ENCODE measurements around the gene RAB11FIP2.

Gene RAB11FIP2

GRCh38 chr10:118045837-118046394 lies 825 bp downstream of the RAB11FIP2 start:
- TF ChIP-seq, protein P1, sequence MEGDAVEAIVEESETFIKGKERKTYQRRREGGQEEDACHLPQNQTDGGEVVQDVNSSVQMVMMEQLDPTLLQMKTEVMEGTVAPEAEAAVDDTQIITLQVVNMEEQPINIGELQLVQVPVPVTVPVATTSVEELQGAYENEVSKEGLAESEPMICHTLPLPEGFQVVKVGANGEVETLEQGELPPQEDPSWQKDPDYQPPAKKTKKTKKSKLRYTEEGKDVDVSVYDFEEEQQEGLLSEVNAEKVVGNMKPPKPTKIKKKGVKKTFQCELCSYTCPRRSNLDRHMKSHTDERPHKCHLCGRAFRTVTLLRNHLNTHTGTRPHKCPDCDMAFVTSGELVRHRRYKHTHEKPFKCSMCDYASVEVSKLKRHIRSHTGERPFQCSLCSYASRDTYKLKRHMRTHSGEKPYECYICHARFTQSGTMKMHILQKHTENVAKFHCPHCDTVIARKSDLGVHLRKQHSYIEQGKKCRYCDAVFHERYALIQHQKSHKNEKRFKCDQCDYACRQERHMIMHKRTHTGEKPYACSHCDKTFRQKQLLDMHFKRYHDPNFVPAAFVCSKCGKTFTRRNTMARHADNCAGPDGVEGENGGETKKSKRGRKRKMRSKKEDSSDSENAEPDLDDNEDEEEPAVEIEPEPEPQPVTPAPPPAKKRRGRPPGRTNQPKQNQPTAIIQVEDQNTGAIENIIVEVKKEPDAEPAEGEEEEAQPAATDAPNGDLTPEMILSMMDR (IDR thresholded peaks at IDR 0.05; ENCODE audit: insufficient read depth, missing control alignments): no peak
- DNase-seq (ENCODE audit: insufficient read length, low spot score): no peak
- FAIRE-seq: no peak

DNA sequence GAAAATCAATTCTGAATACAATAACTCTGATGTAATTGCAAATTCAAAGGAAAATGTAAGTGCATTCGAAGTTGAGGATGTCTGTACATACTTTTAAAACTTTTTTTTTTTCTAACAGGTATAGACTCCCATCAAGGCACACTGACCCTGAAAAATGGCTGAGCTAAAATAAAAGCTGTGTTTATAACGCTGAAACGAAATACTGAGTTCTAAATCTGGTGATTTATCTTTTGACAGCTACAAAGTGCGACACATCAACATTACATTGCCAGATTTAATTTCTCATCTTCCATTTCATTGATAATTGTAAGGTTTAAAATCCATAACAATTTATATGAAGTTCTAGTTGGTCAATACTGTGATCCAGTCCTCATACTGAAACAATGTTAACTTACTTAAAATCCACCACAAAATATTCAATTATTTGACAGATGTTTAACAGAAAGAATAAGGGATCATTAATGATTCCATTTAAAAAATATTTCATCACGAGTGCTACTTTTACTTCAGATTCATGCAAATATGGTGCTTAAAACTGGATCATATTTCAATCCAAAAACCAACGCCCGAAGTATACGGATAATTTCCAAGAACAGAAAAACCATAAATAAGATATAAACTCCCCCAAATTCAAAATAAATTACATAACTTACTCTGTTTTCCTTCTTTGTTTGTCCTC lies 1.4 kb downstream of the RAB11FIP2 start:
- TF ChIP-seq, protein P1 (IDR thresholded peaks at IDR 0.05; ENCODE audit: insufficient read depth, missing control alignments): no peak
- no peak for DNase-seq (ENCODE audit: insufficient read length, low spot score)
- FAIRE-seq: no peak

- DNase-seq (ENCODE audit: insufficient read length, low spot score) (no peak), FAIRE-seq (no peak)
- TF ChIP-seq, protein P1 (IDR thresholded peaks at IDR 0.05; ENCODE audit: insufficient read depth, missing control alignments): no peak
These were observed 3.9 kb downstream of the RAB11FIP2 start for GRCh38 chr10:118042827-118043242.

DNA sequence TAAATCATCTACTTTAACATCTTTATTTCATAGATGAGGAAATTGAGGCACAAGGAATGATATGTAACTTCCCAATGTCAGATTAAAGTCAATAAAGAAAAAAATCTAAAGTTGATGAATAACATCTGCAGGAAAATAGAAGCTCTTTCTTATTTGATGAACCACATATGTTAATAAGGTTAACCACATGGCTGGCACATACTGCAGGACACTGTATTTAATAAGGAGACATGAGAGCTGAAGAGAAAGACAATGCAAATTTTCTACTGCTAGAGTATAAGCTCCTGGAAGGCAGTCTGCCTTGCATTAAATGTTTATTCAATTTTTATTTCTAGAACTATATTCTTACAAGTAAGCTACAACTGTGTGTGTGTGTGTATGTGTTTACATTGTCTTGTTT lies 4.4 kb downstream of the RAB11FIP2 start:
- TF ChIP-seq, protein P1 (IDR thresholded peaks at IDR 0.05; ENCODE audit: insufficient read depth, missing control alignments): no peak
- FAIRE-seq: no peak
- no peak for DNase-seq (ENCODE audit: insufficient read length, low spot score)

DNA sequence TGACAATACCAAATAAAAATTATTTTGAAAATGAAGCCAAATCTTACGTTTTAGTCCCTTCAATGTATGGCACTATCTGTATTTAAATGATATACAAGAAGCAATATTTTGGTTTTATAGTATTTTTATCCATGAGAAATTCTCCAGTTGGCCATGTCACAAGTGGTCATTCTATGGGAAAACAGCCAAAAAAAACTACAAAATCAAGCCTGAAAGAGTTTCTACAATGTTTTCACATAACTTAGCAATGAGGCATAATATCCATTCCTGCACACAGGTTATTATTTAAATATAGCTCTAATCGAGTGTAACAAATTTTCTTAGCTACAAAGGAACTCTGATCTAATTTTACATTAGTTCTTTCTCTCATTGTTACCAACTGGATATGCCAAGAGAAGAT lies 5.4 kb downstream of the RAB11FIP2 start:
- DNase-seq (ENCODE audit: insufficient read length, low spot score) (no peak), FAIRE-seq (no peak)
- TF ChIP-seq, protein P1 (IDR thresholded peaks at IDR 0.05; ENCODE audit: insufficient read depth, missing control alignments): no peak

DNA sequence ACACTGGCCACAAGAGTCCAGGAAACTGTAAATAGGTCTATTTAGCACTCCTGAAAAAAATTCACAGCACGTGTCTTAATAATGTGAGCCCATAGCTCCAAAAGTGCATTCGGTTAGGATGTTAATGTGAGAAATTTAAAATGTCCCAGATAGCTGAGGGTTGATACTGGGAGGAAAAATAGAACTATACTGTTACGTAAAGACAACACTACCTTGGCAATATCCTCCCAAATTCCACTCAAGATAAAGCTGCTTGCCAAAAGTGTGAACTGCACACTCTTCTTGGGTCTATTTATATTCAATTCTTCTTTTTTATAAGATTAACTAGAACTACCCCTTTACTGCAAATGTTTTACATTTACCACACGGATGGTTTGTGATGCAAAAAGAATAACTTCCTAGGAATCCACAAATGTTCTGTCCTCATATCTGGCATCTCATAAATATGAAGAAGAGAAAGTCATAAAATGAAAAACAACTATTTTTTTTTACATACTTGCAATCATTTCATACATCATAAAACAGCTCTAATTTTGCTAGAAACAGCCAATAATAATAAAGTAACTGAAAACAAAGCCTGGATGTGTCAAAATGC lies 10.4 kb downstream of the RAB11FIP2 start:
- TF ChIP-seq, protein P1 (IDR thresholded peaks at IDR 0.05; ENCODE audit: insufficient read depth, missing control alignments): no peak
- no peak for DNase-seq (ENCODE audit: insufficient read length, low spot score)
- no peak for FAIRE-seq
